Measurements from ENCODE around the gene EIF4G2. TPM values are rescaled to one million over a fixed set of nuclear protein-coding genes. Genes with fewer than 3 reads are reported as not detected.

Gene EIF4G2
- total RNA-seq, 1 experiment from 2014 or later = 999 TPM

DNA sequence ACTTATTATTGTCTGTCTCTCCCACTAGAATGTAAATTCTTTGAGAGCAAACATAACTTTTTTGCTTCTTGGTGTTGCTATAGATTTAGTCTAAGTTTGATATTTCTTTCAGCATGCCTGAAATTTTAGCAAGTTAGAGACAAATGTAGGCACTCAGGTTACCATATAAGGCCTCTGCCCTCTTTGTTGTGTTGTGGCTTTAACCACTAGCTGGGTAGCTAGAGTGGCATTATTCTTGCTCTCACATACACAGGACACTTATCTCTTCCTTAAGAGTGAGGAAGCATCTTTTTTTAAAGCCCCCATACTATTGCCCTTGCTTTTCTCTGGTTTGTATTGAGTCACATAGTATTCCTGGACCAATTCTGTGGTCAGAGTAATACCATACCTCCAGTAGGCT is 37.9 kb upstream of the EIF4G2 start:
- Histone ChIP-seq H3K4me3 (ENCODE audit: low read length) (no peak overlapping the region), H3K4me2 (ENCODE audit: low read length) (no peak overlapping the region), H3K4me1 (ENCODE audit: insufficient read depth, low read length) (peaks cover 12% of the 10 kb centered on the region), H3K27me3 (ENCODE audit: low read length) (no peaks in the 10 kb centered on the region), H3K79me2 (ENCODE audit: low read length) (no peaks in the 10 kb centered on the region), H3K9ac (ENCODE audit: low read length) (no peak overlapping the region), H3K27ac (ENCODE audit: low read length) (no peak overlapping the region), H3K9me2 (replicated peaks; ENCODE audit: low read length) (no peaks in the 10 kb centered on the region), H3F3A (ENCODE audit: low read length, unreplicated experiment) (no peaks in the 10 kb centered on the region), H4K20me1 (ENCODE audit: low read length) (no peaks in the 10 kb centered on the region), H2AFZ (ENCODE audit: low read length) (no peak overlapping the region), H3K36me3 (ENCODE audit: low read depth, low read length) (no peaks in the 10 kb centered on the region), H3K9me3 (ENCODE audit: low read length) (no peaks in the 10 kb centered on the region)
- intact Hi-C loops (cut with micrococcal nuclease) = no loop called here
- no peak for DNase-seq
- POLR2A ChIA-PET (ENCODE audit: unreplicated experiment) = interaction anchor here (0.6 kb wide), 2 partner anchors 60 to 79 kb away, joined by 3 read pairs; no protein-coding TSS in a partner anchor
- CTCF ChIA-PET = no interaction called here
- BruUV-seq (replicated peaks) = no TSS peak
- TF ChIP-seq, protein P1, sequence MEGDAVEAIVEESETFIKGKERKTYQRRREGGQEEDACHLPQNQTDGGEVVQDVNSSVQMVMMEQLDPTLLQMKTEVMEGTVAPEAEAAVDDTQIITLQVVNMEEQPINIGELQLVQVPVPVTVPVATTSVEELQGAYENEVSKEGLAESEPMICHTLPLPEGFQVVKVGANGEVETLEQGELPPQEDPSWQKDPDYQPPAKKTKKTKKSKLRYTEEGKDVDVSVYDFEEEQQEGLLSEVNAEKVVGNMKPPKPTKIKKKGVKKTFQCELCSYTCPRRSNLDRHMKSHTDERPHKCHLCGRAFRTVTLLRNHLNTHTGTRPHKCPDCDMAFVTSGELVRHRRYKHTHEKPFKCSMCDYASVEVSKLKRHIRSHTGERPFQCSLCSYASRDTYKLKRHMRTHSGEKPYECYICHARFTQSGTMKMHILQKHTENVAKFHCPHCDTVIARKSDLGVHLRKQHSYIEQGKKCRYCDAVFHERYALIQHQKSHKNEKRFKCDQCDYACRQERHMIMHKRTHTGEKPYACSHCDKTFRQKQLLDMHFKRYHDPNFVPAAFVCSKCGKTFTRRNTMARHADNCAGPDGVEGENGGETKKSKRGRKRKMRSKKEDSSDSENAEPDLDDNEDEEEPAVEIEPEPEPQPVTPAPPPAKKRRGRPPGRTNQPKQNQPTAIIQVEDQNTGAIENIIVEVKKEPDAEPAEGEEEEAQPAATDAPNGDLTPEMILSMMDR (conservative IDR thresholded peaks at IDR 0.05; ENCODE audit: low read depth, low read length) = no peak
- no peak for ATAC-seq

DNA sequence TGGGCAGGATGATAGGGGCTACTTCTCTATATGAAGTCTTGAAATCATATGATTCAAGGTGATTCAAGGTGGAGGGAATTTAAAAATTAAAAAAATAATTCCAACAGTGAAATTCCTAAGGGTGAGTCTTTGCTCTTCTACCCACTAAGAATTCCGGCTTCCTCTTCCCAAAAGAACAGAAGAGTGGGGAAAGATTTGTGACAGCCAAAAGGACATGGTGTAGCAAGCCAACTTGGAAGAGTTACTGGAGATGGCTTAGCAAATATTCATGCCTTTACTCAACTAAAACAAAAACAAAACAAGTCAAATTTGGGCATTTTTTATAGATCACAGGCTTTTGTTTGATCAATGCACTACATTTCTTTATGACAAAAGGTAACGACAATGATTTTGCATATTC is 36.9 kb upstream of the EIF4G2 start:
- ATAC-seq (no peak), DNase-seq (no peak)
- TF ChIP-seq EZH2phosphoT487 (IDR thresholded peaks at IDR 0.05; ENCODE audit: borderline replicate concordance, low read length) (no peak), EZH2 (IDR thresholded peaks at IDR 0.05; ENCODE audit: low read length, unreplicated experiment) (no peak)
- TF ChIP-seq, protein P1 (conservative IDR thresholded peaks at IDR 0.05; ENCODE audit: low read depth, low read length) = no peak
- Histone ChIP-seq H3K36me3 (ENCODE audit: low read depth, low read length) (no peaks in the 10 kb centered on the region), H3K27ac (ENCODE audit: low read length) (no peak overlapping the region), H3K27me3 (ENCODE audit: low read length) (no peaks in the 10 kb centered on the region), H2AFZ (ENCODE audit: low read length) (no peak overlapping the region), H3K9ac (ENCODE audit: low read length) (no peak overlapping the region), H3K4me3 (ENCODE audit: low read length) (no peak overlapping the region), H3K79me2 (ENCODE audit: low read length) (no peaks in the 10 kb centered on the region), H3K9me3 (ENCODE audit: low read length) (no peaks in the 10 kb centered on the region), H3K4me1 (ENCODE audit: insufficient read depth, low read length) (peaks cover 12% of the 10 kb centered on the region), H4K20me1 (ENCODE audit: low read length) (no peaks in the 10 kb centered on the region), H3F3A (ENCODE audit: low read length, unreplicated experiment) (no peaks in the 10 kb centered on the region), H3K9me2 (replicated peaks; ENCODE audit: low read length) (no peaks in the 10 kb centered on the region), H3K4me2 (ENCODE audit: low read length) (no peak overlapping the region)
- no TSS peak for BruUV-seq (replicated peaks)
- POLR2A ChIA-PET (ENCODE audit: unreplicated experiment) = interaction anchor here (0.6 to 0.8 kb wide), 2 partner anchors 53 to 647 kb away, joined by 3 to 5 read pairs; no protein-coding TSS in a partner anchor
- intact Hi-C loops (cut with micrococcal nuclease) = no loop called here
- CTCF ChIA-PET = no interaction called here

DNA sequence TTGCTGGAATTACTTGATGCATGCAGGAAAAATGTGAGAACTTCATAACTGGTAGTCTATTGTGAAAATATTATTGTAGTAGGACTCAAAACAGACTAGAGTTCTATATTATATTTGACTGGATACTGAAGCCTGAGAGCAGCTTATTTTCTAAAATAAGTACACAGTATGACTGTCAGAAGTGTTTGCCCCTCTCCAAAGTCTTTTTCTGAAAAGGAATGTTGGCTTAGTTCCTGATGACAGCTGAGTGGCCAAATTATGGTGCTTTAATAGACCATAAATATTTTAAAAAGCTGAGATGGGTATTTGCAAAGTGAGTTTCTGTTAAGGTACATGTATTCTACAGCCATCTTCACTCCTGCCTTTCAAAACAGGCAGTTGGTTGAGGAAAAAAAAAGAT is 36.1 kb upstream of the EIF4G2 start:
- H3K4me2 ChIP-seq (ENCODE audit: low read length) = no peak overlapping the region
- no peak for DNase-seq
- no peak overlapping the region for H3K4me3 ChIP-seq (ENCODE audit: low read length)
- H2AFZ ChIP-seq (ENCODE audit: low read length) = no peak overlapping the region
- H3K4me1 ChIP-seq (ENCODE audit: insufficient read depth, low read length) = peaks cover 12% of the 10 kb centered on the region
- no peaks in the 10 kb centered on the region for H3K79me2 ChIP-seq (ENCODE audit: low read length)
- H3K27me3 ChIP-seq (ENCODE audit: low read length) = no peaks in the 10 kb centered on the region
- H3F3A ChIP-seq (ENCODE audit: low read length, unreplicated experiment) = no peaks in the 10 kb centered on the region
- ChIA-PET CTCF (no interaction called here), POLR2A (ENCODE audit: unreplicated experiment) (interaction anchor here (0.7 to 0.8 kb wide), 3 partner anchors 58 to 646 kb away, joined by 3 read pairs; no protein-coding TSS in a partner anchor)
- ATAC-seq = no peak
- no peaks in the 10 kb centered on the region for H3K9me2 ChIP-seq (replicated peaks; ENCODE audit: low read length)
- intact Hi-C loops (cut with micrococcal nuclease) = no loop called here
- no peaks in the 10 kb centered on the region for H3K9me3 ChIP-seq (ENCODE audit: low read length)
- H3K27ac ChIP-seq (ENCODE audit: low read length) = no peak overlapping the region
- no peaks in the 10 kb centered on the region for H3K36me3 ChIP-seq (ENCODE audit: low read depth, low read length)
- no peak overlapping the region for H3K9ac ChIP-seq (ENCODE audit: low read length)
- no TSS peak for BruUV-seq (replicated peaks)
- no peaks in the 10 kb centered on the region for H4K20me1 ChIP-seq (ENCODE audit: low read length)
- TF ChIP-seq EZH2phosphoT487 (IDR thresholded peaks at IDR 0.05; ENCODE audit: borderline replicate concordance, low read length) (no peak), EZH2 (IDR thresholded peaks at IDR 0.05; ENCODE audit: low read length, unreplicated experiment) (no peak)
- TF ChIP-seq, protein P1 (conservative IDR thresholded peaks at IDR 0.05; ENCODE audit: low read depth, low read length) = no peak

Data from PC-3 (cell line).